HCT116 (cell line): ENCODE data around the gene ASB6. TPM values are rescaled to one million over a fixed set of nuclear protein-coding genes. Genes with fewer than 3 reads are reported as not detected.

Experiments used
- ATAC-seq: fragments of 200-7000 bp; cut with Tn5 transposase; 2 replicates; pipeline ENCODE4 v1.9.1; 2020; ENCODE audit warnings: mild to moderate bottlenecking, moderate library complexity
- BruUV-seq: library from RNA; stranded (reverse); fragments of 400-500 nt; replicated peaks from 2 replicates; lab custom pipeline; 2021; lab: Mats Ljungman, UMichigan
- CTCF ChIA-PET: fragments of 300-600 bp; sonication (Branson Sonifier 250); formaldehyde crosslinking; loops from one replicate; lab custom pipeline; 2021; ENCODE audit warnings: antibody characterized with exemption; lab: Charles Lee
- POLR2A ChIA-PET: fragments of 300-600, 350-600 bp; sonication (Branson Sonifier 250); formaldehyde crosslinking; loops from one replicate; lab custom pipeline; 2021; ENCODE audit warnings: antibody characterized with exemption; lab: Charles Lee
- RAD21 ChIA-PET, 2 experiments: fragments of 300-600 bp; sonication (Branson Sonifier 250); formaldehyde crosslinking; loops; one replicate each; lab custom pipeline; 2023; ENCODE audit warnings: low total read pairs in 2 of 2; ENCODE audit not compliant: uncharacterized antibody in 2 of 2, unreplicated experiment in 2 of 2, low non-redundant PET in 1 of 2; lab: Charles Lee
- DNase-seq: peaks from one replicate; pipeline ENCODE4 v3.0.0-alpha.2; 2010; ENCODE audit warnings: low read depth, low spot score
- H2AFZ ChIP-seq: fragments of 200-600 bp; shearing (Covaris generic), sonication (generic); 2 replicates; pipeline ENCODE4 v1.6.1; 2017; ENCODE audit warnings: low read depth, mixed run types, mixed read lengths, antibody characterized with exemption, low read length; ENCODE audit not compliant: poor library complexity, severe bottlenecking
- H3K27ac ChIP-seq: 2 replicates; pipeline ENCODE4 v1.5.1; 2012; ENCODE audit warnings: low read depth, low read length
- H3K27me3 ChIP-seq: fragments of 200-600 bp; sonication (generic); 2 replicates; pipeline ENCODE4 v1.6.1; 2016; ENCODE audit warnings: mixed run types, low read length, mixed read lengths; ENCODE audit not compliant: insufficient read depth
- H3K36me3 ChIP-seq, 2 experiments: fragments of 200-500 bp in 1 of 2; fragments of 200-600 bp in 1 of 2; sonication (Bioruptor generic) in 1 of 2; sonication (generic) in 1 of 2; 2 replicates each; pipeline versions ENCODE4 v1.5.1 to v1.6.1; 2014 to 2016; ENCODE audit warnings: low read length in 2 of 2, inconsistent platforms in 1 of 2, mixed read lengths in 1 of 2, mixed run types in 1 of 2; ENCODE audit not compliant: insufficient read depth in 2 of 2, control insufficient read depth in 1 of 2
- H3K4me1 ChIP-seq, 2 experiments: fragments of 200-600 bp in 1 of 2; sonication (generic) in 1 of 2; 2 replicates each; pipeline versions ENCODE4 v1.5.1 to v1.6.1; 2012 to 2017; ENCODE audit warnings: low read length in 2 of 2, inconsistent platforms in 1 of 2, mild to moderate bottlenecking in 1 of 2, mixed read lengths in 1 of 2, mixed run types in 1 of 2, moderate library complexity in 1 of 2; ENCODE audit not compliant: insufficient read depth in 2 of 2, control insufficient read depth in 1 of 2
- H3K4me2 ChIP-seq: fragments of 200-600 bp; sonication (generic); 2 replicates; pipeline ENCODE4 v1.6.1; 2017; ENCODE audit warnings: mixed run types, low read length, mixed read lengths
- H3K4me3 ChIP-seq, 2 experiments: fragments of 200-600 bp in 1 of 2; sonication (generic) in 1 of 2; replicated peaks in 1 of 2; 2 replicates each; pipeline ENCODE4 v1.5.1; 2011 to 2016; ENCODE audit warnings: low read length in 2 of 2, control low read depth in 1 of 2, low read depth in 1 of 2, mild to moderate bottlenecking in 1 of 2, mixed read lengths in 1 of 2, mixed run types in 1 of 2
- H3K79me2 ChIP-seq: fragments of 200-600 bp; sonication (generic); 2 replicates; pipeline ENCODE4 v1.6.1; 2017; ENCODE audit warnings: mild to moderate bottlenecking, mixed run types, low read length, moderate library complexity, mixed read lengths; ENCODE audit not compliant: insufficient read depth
- H3K9ac ChIP-seq: fragments of 200-600 bp; sonication (generic); 2 replicates; pipeline ENCODE4 v1.6.1; 2016; ENCODE audit warnings: low read length, mixed read lengths
- H3K9me2 ChIP-seq: fragments of 200-600 bp; sonication (generic), shearing (Covaris generic); 2 replicates; pipeline ENCODE4 v1.6.1; 2017; ENCODE audit warnings: mixed run types, mild to moderate bottlenecking, moderate library complexity; ENCODE audit not compliant: insufficient read depth
- H3K9me3 ChIP-seq, 2 experiments: fragments of 200-500 bp in 1 of 2; fragments of 200-600 bp in 1 of 2; sonication (Bioruptor generic) in 1 of 2; sonication (generic) in 1 of 2; 2 replicates each; pipeline ENCODE4 v1.6.1; 2014 to 2017; ENCODE audit warnings: low read length in 2 of 2, mixed read lengths in 2 of 2, inconsistent platforms in 1 of 2, low read depth in 1 of 2, mild to moderate bottlenecking in 1 of 2, mixed run types in 1 of 2, moderate library complexity in 1 of 2; ENCODE audit not compliant: control insufficient read depth in 1 of 2, insufficient read depth in 1 of 2
- H4K20me1 ChIP-seq: fragments of 200-600 bp; sonication (generic), shearing (Covaris generic); 2 replicates; pipeline ENCODE4 v1.6.1; 2017; ENCODE audit warnings: mixed run types, mild to moderate bottlenecking, moderate library complexity; ENCODE audit not compliant: insufficient read depth
- CBX3 ChIP-seq: IDR thresholded peaks from 2 replicates; pipeline ENCODE4 v1.6.1; 2012; ENCODE audit warnings: low read depth
- EGR1 ChIP-seq: IDR thresholded peaks from 2 replicates; pipeline ENCODE4 v1.6.1; 2012; ENCODE audit warnings: low read depth
- ELF1 ChIP-seq: IDR thresholded peaks from 2 replicates; pipeline ENCODE4 v1.6.1; 2012; ENCODE audit warnings: low read depth, borderline replicate concordance
- FOSL1 ChIP-seq: IDR thresholded peaks from 2 replicates; pipeline ENCODE4 v1.6.1; 2012; ENCODE audit warnings: low read depth
- POLR2A ChIP-seq: IDR thresholded peaks from 2 replicates; pipeline ENCODE4 v1.7.0; 2011; ENCODE audit warnings: borderline replicate concordance; ENCODE audit not compliant: insufficient read depth, insufficient read length; ENCODE audit errors: extremely low read depth
- POLR2AphosphoS5 ChIP-seq: IDR thresholded peaks from 2 replicates; pipeline ENCODE4 v1.6.1; 2011; ENCODE audit warnings: mild to moderate bottlenecking, low read depth, low read length, moderate library complexity
- SP1 ChIP-seq: IDR thresholded peaks from 2 replicates; pipeline ENCODE4 v1.6.1; 2012; ENCODE audit warnings: low read depth
- TCF7L2 ChIP-seq: IDR thresholded peaks from 2 replicates; pipeline ENCODE4 v1.7.0; 2011; ENCODE audit warnings: borderline replicate concordance, inconsistent platforms; ENCODE audit not compliant: insufficient read depth, insufficient read length; ENCODE audit errors: extremely low read depth
- ZFX ChIP-seq: fragments of 450-650 bp; IDR thresholded peaks from 2 replicates; pipeline ENCODE4 v1.6.1; 2017
- intact Hi-C: fragments of 100-400 bp; cut with micrococcal nuclease; formaldehyde crosslinking; loops from 2 replicates; pipeline ENCODE4 v1.10.0; 2022
- total RNA-seq: library from RNA; stranded (reverse); gene quantifications from one replicate; pipeline ENCODE4 v1.2.1, GENCODE V29; 2021; ENCODE audit not compliant: unreplicated experiment
- TF ChIP-seq, protein P1 (sequence below): IDR thresholded peaks from 2 replicates; pipeline ENCODE4 v1.6.1; 2012
- TF ChIP-seq, protein P2 (sequence below): IDR thresholded peaks from 2 replicates; pipeline ENCODE4 v1.6.1; 2011; ENCODE audit warnings: mild to moderate bottlenecking, low read length, moderate library complexity; ENCODE audit not compliant: insufficient replicate concordance; ENCODE audit errors: extremely low read depth

Gene ASB6
- total RNA-seq, 1 experiment from 2014 or later = 21.6 TPM

DNA sequence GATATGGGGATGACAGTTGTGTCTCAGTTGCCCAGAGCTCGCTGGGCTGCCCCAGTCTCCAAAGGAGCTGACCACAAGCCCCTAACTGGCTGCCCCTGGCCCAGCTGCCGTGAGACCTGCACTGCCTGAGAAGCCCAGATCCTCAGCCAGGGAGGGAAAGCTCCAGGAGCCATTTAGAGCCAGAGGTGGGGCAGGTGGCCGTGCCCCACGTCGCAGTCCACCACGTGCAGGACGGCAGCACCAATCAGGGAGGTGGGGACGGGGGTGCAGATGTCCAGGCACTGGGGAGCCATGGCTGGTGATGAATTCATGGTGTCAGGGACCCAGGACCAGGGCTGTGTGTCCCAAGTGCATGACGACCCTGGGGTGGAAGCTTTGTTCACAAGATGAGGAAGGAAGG is 36.9 kb upstream of the ASB6 start:
- no peak overlapping the region for H2AFZ ChIP-seq
- intact Hi-C loops = no loop called here
- H3K4me1 ChIP-seq = peaks cover 0 to 13% of the 10 kb centered on the region in 2 experiments; a peak in 2 of 4 replicates
- TF ChIP-seq, protein P1, sequence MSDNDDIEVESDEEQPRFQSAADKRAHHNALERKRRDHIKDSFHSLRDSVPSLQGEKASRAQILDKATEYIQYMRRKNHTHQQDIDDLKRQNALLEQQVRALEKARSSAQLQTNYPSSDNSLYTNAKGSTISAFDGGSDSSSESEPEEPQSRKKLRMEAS = no peak
- TF ChIP-seq POLR2AphosphoS5 (no peak), SP1 (no peak), EGR1 (no peak), CBX3 (no peak), FOSL1 (no peak), ELF1 (no peak), POLR2A (no peak), ZFX (no peak), TCF7L2 (no peak)
- TF ChIP-seq, protein P2, sequence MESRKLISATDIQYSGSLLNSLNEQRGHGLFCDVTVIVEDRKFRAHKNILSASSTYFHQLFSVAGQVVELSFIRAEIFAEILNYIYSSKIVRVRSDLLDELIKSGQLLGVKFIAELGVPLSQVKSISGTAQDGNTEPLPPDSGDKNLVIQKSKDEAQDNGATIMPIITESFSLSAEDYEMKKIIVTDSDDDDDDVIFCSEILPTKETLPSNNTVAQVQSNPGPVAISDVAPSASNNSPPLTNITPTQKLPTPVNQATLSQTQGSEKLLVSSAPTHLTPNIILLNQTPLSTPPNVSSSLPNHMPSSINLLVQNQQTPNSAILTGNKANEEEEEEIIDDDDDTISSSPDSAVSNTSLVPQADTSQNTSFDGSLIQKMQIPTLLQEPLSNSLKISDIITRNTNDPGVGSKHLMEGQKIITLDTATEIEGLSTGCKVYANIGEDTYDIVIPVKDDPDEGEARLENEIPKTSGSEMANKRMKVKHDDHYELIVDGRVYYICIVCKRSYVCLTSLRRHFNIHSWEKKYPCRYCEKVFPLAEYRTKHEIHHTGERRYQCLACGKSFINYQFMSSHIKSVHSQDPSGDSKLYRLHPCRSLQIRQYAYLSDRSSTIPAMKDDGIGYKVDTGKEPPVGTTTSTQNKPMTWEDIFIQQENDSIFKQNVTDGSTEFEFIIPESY = no peak
- TF ChIP-seq, all 23 proteins: peak for 0
- no peaks in the 10 kb centered on the region for H4K20me1 ChIP-seq
- no peaks in the 10 kb centered on the region for H3K9me3 ChIP-seq
- H3K4me3 ChIP-seq = no peak overlapping the region
- ATAC-seq (no peak), DNase-seq (no peak)
- H3K79me2 ChIP-seq = no peaks in the 10 kb centered on the region
- ChIA-PET POLR2A (no interaction called here), RAD21 (no interaction called here), CTCF (no interaction called here)
- H3K4me2 ChIP-seq = no peak overlapping the region
- no peaks in the 10 kb centered on the region for H3K9me2 ChIP-seq
- no peaks in the 10 kb centered on the region for H3K36me3 ChIP-seq
- H3K27me3 ChIP-seq = no peaks in the 10 kb centered on the region
- no TSS peak for BruUV-seq
- H3K9ac ChIP-seq = no peak overlapping the region
- H3K27ac ChIP-seq = no peak overlapping the region
